ENCODE results near the gene ZNF776. TPM values are rescaled to one million over a fixed set of nuclear protein-coding genes. Genes with fewer than 3 reads are reported as not detected.
"Not testable (repeated sequence)": the region's sequence is repeated elsewhere in the genome, so short reads cannot be mapped to it uniquely, and the experiment has no call there.

The ZNF776 gene
- total RNA-seq, 1 experiment from 2014 or later = 21.6 TPM

DNA sequence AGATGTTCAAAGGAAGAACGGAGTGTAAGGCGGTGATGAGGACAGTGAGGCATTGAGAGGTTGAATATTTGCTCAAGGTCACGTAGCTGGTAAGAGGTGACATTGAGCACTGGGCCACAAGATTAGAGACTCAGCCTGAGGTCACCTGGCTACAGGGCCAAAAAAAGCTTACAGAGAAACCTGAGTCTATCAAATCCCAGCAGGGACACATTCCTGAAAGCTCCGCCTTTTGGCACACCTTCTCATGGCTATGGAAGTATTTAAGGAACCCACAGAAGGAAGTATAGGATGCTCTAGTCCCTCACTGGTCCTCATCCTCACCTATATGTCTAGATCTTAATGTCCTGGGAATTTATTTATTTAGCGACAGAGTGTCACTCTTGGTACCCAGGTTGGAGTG is 40.3 kb downstream of the ZNF776 start:
- BruUV-seq (replicated peaks) = no TSS peak
- CTCF ChIA-PET = no interaction called here
- H3K4me3 Mint-ChIP-seq (ENCODE audit: low read depth, unreplicated experiment) = no peak overlapping the region
- no peaks in the 10 kb centered on the region for H3K27me3 Mint-ChIP-seq (ENCODE audit: unreplicated experiment)
- DNase-seq = no peak
- H3K9me3 Mint-ChIP-seq (ENCODE audit: low read depth, unreplicated experiment) = peaks cover 19% of the 10 kb centered on the region
- peaks cover 52% of the 10 kb centered on the region for H3K36me3 Mint-ChIP-seq (ENCODE audit: insufficient read depth, unreplicated experiment)
- no peak for TF ChIP-seq CTCF (IDR thresholded peaks at IDR 0.05; ENCODE audit: unreplicated experiment)
- no peak overlapping the region for H3K27ac Mint-ChIP-seq (ENCODE audit: unreplicated experiment)
- H3K4me1 Mint-ChIP-seq (ENCODE audit: low read depth, unreplicated experiment) = no peaks in the 10 kb centered on the region
- intact Hi-C loops (cut with micrococcal nuclease; ENCODE audit: unreplicated experiment) = no loop called here

DNA sequence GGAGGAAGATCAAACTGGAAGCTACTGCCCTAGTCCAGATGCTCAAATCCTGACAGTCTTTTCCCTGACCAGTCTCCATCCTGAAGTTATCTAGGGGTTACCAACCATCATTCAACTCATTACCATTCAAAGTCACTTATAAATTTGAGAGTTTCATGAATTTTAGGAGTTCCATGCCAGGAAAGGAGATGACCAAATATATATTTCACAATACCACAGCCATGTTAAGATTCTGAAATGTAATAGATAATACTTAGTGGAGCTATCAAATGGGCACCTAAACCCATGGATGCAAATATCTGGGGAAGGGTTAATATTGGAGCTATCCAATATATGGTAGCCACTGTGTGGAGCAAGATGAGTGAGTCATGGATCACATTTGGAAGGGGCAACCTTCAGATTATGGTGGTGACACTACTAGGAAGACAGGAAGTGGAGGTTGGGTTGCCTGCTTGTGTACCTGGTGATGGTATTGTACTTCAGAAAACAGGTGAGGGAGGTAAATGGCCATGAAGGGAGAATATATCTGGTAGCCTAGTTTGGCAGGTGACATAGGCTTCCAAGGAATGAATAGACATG is 41.6 kb downstream of the ZNF776 start:
- Mint-ChIP-seq H3K4me1 (ENCODE audit: low read depth, unreplicated experiment) (no peaks in the 10 kb centered on the region), H3K36me3 (ENCODE audit: insufficient read depth, unreplicated experiment) (peaks cover 56% of the 10 kb centered on the region), H3K9me3 (ENCODE audit: low read depth, unreplicated experiment) (peaks cover 19% of the 10 kb centered on the region), H3K27ac (ENCODE audit: unreplicated experiment) (no peak overlapping the region), H3K4me3 (ENCODE audit: low read depth, unreplicated experiment) (no peak overlapping the region), H3K27me3 (ENCODE audit: unreplicated experiment) (no peaks in the 10 kb centered on the region)
- CTCF ChIA-PET = no interaction called here
- intact Hi-C loops (cut with micrococcal nuclease; ENCODE audit: unreplicated experiment) = no loop called here
- DNase-seq = no peak
- BruUV-seq (replicated peaks) = no TSS peak
- TF ChIP-seq CTCF (IDR thresholded peaks at IDR 0.05; ENCODE audit: unreplicated experiment) = no peak

DNA sequence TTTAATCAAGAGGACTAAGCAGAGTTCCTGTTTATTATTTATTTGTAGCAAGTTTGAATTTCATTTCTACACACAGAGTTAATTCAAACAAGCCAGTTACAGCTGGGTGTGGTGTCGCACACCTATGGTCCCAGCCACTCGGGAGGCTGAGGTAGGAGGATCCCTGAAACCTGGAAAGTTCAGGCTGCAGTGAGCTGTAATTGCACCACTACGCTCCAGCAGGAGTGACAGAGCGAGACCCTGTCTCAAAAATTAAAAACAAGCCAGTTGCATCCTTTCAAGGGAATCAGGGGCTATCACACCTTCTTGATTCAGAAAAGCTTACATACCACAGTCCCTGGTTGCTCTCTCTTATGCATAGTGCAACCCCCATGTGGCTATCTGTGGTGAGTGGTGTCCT is 42.7 kb downstream of the ZNF776 start:
- CTCF ChIA-PET = no interaction called here
- Mint-ChIP-seq H3K4me3 (ENCODE audit: low read depth, unreplicated experiment) (no peak overlapping the region), H3K27me3 (ENCODE audit: unreplicated experiment) (no peaks in the 10 kb centered on the region), H3K27ac (ENCODE audit: unreplicated experiment) (no peak overlapping the region), H3K36me3 (ENCODE audit: insufficient read depth, unreplicated experiment) (peaks cover 59% of the 10 kb centered on the region), H3K9me3 (ENCODE audit: low read depth, unreplicated experiment) (peaks cover 19% of the 10 kb centered on the region), H3K4me1 (ENCODE audit: low read depth, unreplicated experiment) (no peaks in the 10 kb centered on the region)
- DNase-seq = no peak
- intact Hi-C loops (cut with micrococcal nuclease; ENCODE audit: unreplicated experiment) = no loop called here
- TF ChIP-seq CTCF (IDR thresholded peaks at IDR 0.05; ENCODE audit: unreplicated experiment) = no peak
- BruUV-seq (replicated peaks) = no TSS peak

DNA sequence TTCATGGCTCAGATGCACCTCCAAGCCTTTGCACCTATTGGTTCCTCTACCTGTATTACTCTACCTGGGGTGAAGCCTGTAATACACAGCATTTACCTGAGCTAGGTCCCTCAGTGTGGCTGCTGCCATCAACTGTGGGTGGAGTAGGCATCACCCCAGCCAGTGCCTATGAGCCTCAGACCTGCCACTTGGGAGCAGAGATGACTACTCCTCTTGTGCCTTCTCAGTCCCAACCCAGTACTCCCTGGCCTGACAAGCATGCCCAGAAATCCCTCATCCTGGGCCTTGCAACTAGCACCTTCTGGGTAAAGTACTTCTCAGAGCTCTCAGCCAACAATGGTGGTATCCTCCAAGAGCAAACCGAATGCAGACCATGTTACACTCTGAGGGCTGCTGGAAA is 50.0 kb downstream of the ZNF776 start:
- CTCF ChIA-PET; intact Hi-C loops (cut with micrococcal nuclease; ENCODE audit: unreplicated experiment); H3K27me3 Mint-ChIP-seq (ENCODE audit: unreplicated experiment); BruUV-seq (replicated peaks); H3K4me3 Mint-ChIP-seq (ENCODE audit: low read depth, unreplicated experiment); DNase-seq; H3K27ac Mint-ChIP-seq (ENCODE audit: unreplicated experiment); H3K9me3 Mint-ChIP-seq (ENCODE audit: low read depth, unreplicated experiment): not testable (repeated sequence)
- Mint-ChIP-seq H3K4me1 (ENCODE audit: low read depth, unreplicated experiment) (peaks cover 20% of the 10 kb centered on the region), H3K36me3 (ENCODE audit: insufficient read depth, unreplicated experiment) (peaks cover 50% of the 10 kb centered on the region)

GRCh38 chr19:57800696-57801095 is 54.1 kb downstream of the ZNF776 start:
- DNase-seq = no peak
- CTCF ChIA-PET = no interaction called here
- Mint-ChIP-seq H3K4me3 (ENCODE audit: low read depth, unreplicated experiment) (no peak overlapping the region), H3K27me3 (ENCODE audit: unreplicated experiment) (no peaks in the 10 kb centered on the region), H3K9me3 (ENCODE audit: low read depth, unreplicated experiment) (no peaks in the 10 kb centered on the region), H3K36me3 (ENCODE audit: insufficient read depth, unreplicated experiment) (peaks cover 61% of the 10 kb centered on the region), H3K27ac (ENCODE audit: unreplicated experiment) (no peak overlapping the region), H3K4me1 (ENCODE audit: low read depth, unreplicated experiment) (peaks cover 50% of the 10 kb centered on the region)
- BruUV-seq (replicated peaks) = no TSS peak
- TF ChIP-seq CTCF (IDR thresholded peaks at IDR 0.05; ENCODE audit: unreplicated experiment) = no peak
- intact Hi-C loops (cut with micrococcal nuclease; ENCODE audit: unreplicated experiment) = no loop called here

Measured in Calu3 (cell line).